H1 (cell line): ENCODE data around the gene IQCF5. TPM values are rescaled to one million over a fixed set of nuclear protein-coding genes. Genes with fewer than 3 reads are reported as not detected.
"Not testable (repeated sequence)": the region's sequence is repeated elsewhere in the genome, so short reads cannot be mapped to it uniquely, and the experiment has no call there.

Experiments
- CTCF ChIA-PET: fragments of 300-600 bp; sonication (Branson Sonifier 250); formaldehyde crosslinking; loops from one replicate; lab custom pipeline; 2021; ENCODE audit not compliant: partially characterized antibody; lab: Charles Lee
- POLR2A ChIA-PET: fragments of 300-600 bp; sonication (Branson Sonifier 250); formaldehyde crosslinking; loops from one replicate; lab custom pipeline; 2021; ENCODE audit warnings: inconsistent platforms; ENCODE audit not compliant: partially characterized antibody; lab: Charles Lee
- DNase-seq, 2 experiments: peaks; one replicate each; pipeline versions ENCODE4 v3.0.0 to v3.0.0-alpha.2; 2010 to 2022; ENCODE audit warnings: low spot score in 2 of 2, low read depth in 1 of 2, mixed read lengths in 1 of 2
- FAIRE-seq: peaks from 2 replicates; lab custom pipeline; 2011; peaks lifted over from hg19 to GRCh38; lab: Jason Lieb, UNC
- H2AFZ ChIP-seq: 2 replicates; pipeline ENCODE4 v1.8.1; 2012; ENCODE audit warnings: low read length, inconsistent platforms
- H2AK5ac ChIP-seq: 2 replicates; pipeline ENCODE4 v1.6.1; 2013; ENCODE audit warnings: low read depth, low read length
- H2BK120ac ChIP-seq: replicated peaks from 2 replicates; pipeline ENCODE3; 2013; ENCODE audit warnings: low read depth, low read length, inconsistent platforms
- H2BK12ac ChIP-seq: 2 replicates; pipeline ENCODE4 v1.6.1; 2013; ENCODE audit warnings: low read depth, low read length
- H2BK15ac ChIP-seq: 2 replicates; pipeline ENCODE4 v1.6.1; 2013; ENCODE audit warnings: low read length
- H2BK20ac ChIP-seq: 2 replicates; pipeline ENCODE4 v1.6.1; 2013; ENCODE audit warnings: low read length
- H2BK5ac ChIP-seq: 2 replicates; pipeline ENCODE4 v1.6.1; 2013; ENCODE audit warnings: low read depth, low read length
- H3K14ac ChIP-seq: 2 replicates; pipeline ENCODE4 v1.6.1; 2013; ENCODE audit warnings: inconsistent platforms; ENCODE audit not compliant: insufficient read length
- H3K18ac ChIP-seq: 2 replicates; pipeline ENCODE4 v1.6.1; 2013; ENCODE audit warnings: low read length; ENCODE audit errors: extremely low read depth
- H3K23ac ChIP-seq: 2 replicates; pipeline ENCODE4 v1.6.1; 2013; ENCODE audit warnings: inconsistent platforms; ENCODE audit not compliant: insufficient read length
- H3K23me2 ChIP-seq: 2 replicates; pipeline ENCODE4 v1.6.1; 2013; ENCODE audit warnings: low read depth, low read length
- H3K27ac ChIP-seq: 2 replicates; pipeline ENCODE4 v1.6.1; 2011; ENCODE audit warnings: low read depth, low read length, inconsistent platforms
- H3K27me3 ChIP-seq, 4 experiments: replicated peaks in 1 of 4; 1 replicate in 1 of 4; 2 replicates in 3 of 4; pipeline versions ENCODE4 v1.6.1 to v1.8.1; 2011 to 2013; ENCODE audit warnings: low read length in 3 of 4, mild to moderate bottlenecking in 3 of 4, inconsistent platforms in 2 of 4, mixed read lengths in 2 of 4, moderate library complexity in 1 of 4; ENCODE audit not compliant: control insufficient read depth in 3 of 4, insufficient read depth in 3 of 4; ENCODE audit errors: extremely low read depth in 1 of 4
- H3K36me3 ChIP-seq, 4 experiments: 2 replicates each; pipeline versions ENCODE4 v1.6.1 to v1.8.1; 2011 to 2013; ENCODE audit warnings: mild to moderate bottlenecking in 4 of 4, low read length in 3 of 4, moderate library complexity in 2 of 4, control low read depth in 1 of 4, inconsistent platforms in 1 of 4; ENCODE audit not compliant: insufficient read depth in 4 of 4, control insufficient read depth in 2 of 4
- H3K4ac ChIP-seq: replicated peaks from 2 replicates; pipeline ENCODE3; 2013; ENCODE audit warnings: low read length, low read depth, mixed read lengths, inconsistent platforms; ENCODE audit not compliant: insufficient read length
- H3K4me1 ChIP-seq, 4 experiments: replicated peaks in 1 of 4; 1 replicate in 1 of 4; 2 replicates in 3 of 4; pipeline versions ENCODE4 v1.6.1 to v1.8.1; 2011 to 2013; ENCODE audit warnings: low read length in 3 of 4, inconsistent platforms in 2 of 4, mixed read lengths in 1 of 4; ENCODE audit not compliant: insufficient read depth in 4 of 4, control insufficient read depth in 3 of 4
- H3K4me2 ChIP-seq, 2 experiments: 2 replicates each; pipeline versions ENCODE4 v1.6.1 to v1.8.1; 2011 to 2013; ENCODE audit warnings: low read depth in 2 of 2, low read length in 2 of 2, control low read depth in 1 of 2, inconsistent platforms in 1 of 2, mild to moderate bottlenecking in 1 of 2; ENCODE audit not compliant: insufficient read depth in 1 of 2
- H3K4me3 ChIP-seq, 4 experiments: fragments of 200-600, 300-600 bp in 1 of 4; sonication (generic), shearing (Covaris generic), sonication (Bioruptor Twin) in 1 of 4; 2 replicates each; pipeline versions ENCODE4 v1.5.1 to v1.8.1; 2011 to 2016; ENCODE audit warnings: low read length in 4 of 4, low read depth in 3 of 4, control low read depth in 2 of 4, inconsistent platforms in 2 of 4, mild to moderate bottlenecking in 2 of 4, mixed read lengths in 1 of 4, moderate library complexity in 1 of 4; ENCODE audit not compliant: insufficient read depth in 2 of 4; ENCODE audit errors: extremely low read depth in 1 of 4
- H3K56ac ChIP-seq: replicated peaks from 2 replicates; pipeline ENCODE3; 2013; ENCODE audit warnings: low read depth, mild to moderate bottlenecking, mixed read lengths, low read length, inconsistent platforms; ENCODE audit not compliant: insufficient read length
- H3K79me1 ChIP-seq: 2 replicates; pipeline ENCODE4 v1.6.1; 2013; ENCODE audit warnings: low read depth, low read length, control low read depth
- H3K79me2 ChIP-seq, 2 experiments: 2 replicates each; pipeline versions ENCODE4 v1.6.1 to v1.8.1; 2012 to 2013; ENCODE audit warnings: low read length in 2 of 2, mild to moderate bottlenecking in 2 of 2, inconsistent platforms in 1 of 2; ENCODE audit not compliant: insufficient read depth in 2 of 2, control insufficient read depth in 1 of 2
- H3K9ac ChIP-seq, 4 experiments: replicated peaks in 1 of 4; 1 replicate in 1 of 4; 2 replicates in 3 of 4; pipeline versions ENCODE4 v1.6.1 to v1.8.1; 2011 to 2013; ENCODE audit warnings: low read depth in 3 of 4, low read length in 3 of 4, control low read depth in 2 of 4, mild to moderate bottlenecking in 2 of 4, moderate library complexity in 2 of 4, inconsistent platforms in 1 of 4; ENCODE audit errors: extremely low read depth in 1 of 4
- H3K9me3 ChIP-seq, 2 experiments: 2 replicates each; pipeline versions ENCODE4 v1.6.1 to v1.8.1; 2012 to 2013; ENCODE audit warnings: mild to moderate bottlenecking in 2 of 2, moderate library complexity in 2 of 2, control low read depth in 1 of 2, inconsistent platforms in 1 of 2, low read depth in 1 of 2, low read length in 1 of 2, mixed read lengths in 1 of 2; ENCODE audit not compliant: insufficient read depth in 2 of 2
- H4K20me1 ChIP-seq, 2 experiments: replicated peaks in 1 of 2; 2 replicates each; pipeline versions ENCODE3 to v1.8.1; 2011 to 2013; ENCODE audit warnings: inconsistent platforms in 2 of 2, low read length in 2 of 2, mild to moderate bottlenecking in 1 of 2; ENCODE audit not compliant: insufficient read depth in 2 of 2, control insufficient read depth in 1 of 2
- H4K5ac ChIP-seq: 2 replicates; pipeline ENCODE4 v1.6.1; 2013; ENCODE audit warnings: low read length, low read depth, mixed read lengths, inconsistent platforms; ENCODE audit not compliant: insufficient read length
- H4K8ac ChIP-seq: 2 replicates; pipeline ENCODE4 v1.8.0; 2013; ENCODE audit warnings: mild to moderate bottlenecking, moderate library complexity, low read length, inconsistent platforms; ENCODE audit not compliant: insufficient read depth; ENCODE audit errors: extremely low read depth
- H4K91ac ChIP-seq: replicated peaks from 2 replicates; pipeline ENCODE3; 2013; ENCODE audit warnings: low read length, mixed read lengths, inconsistent platforms; ENCODE audit not compliant: insufficient read length
- WGBS, 2 experiments: shearing (Covaris generic) in 1 of 2; methylation state at CpG; one replicate each; pipeline versions ENCODE4 v1.1.6 to v1.1.7; 2013 to 2015; ENCODE audit warnings: low lambda C conversion rate in 2 of 2, mixed read lengths in 2 of 2, inconsistent platforms in 1 of 2, low coverage in 1 of 2, missing lambda C conversion rate in 1 of 2; ENCODE audit not compliant: insufficient replicate concordance in 2 of 2, insufficient coverage in 1 of 2, insufficient read length in 1 of 2; ENCODE audit errors: extremely low coverage in 1 of 2, missing lambda C conversion rate in 1 of 2; 5-methylcytosine and 5-hydroxymethylcytosine counted together
- polyA plus RNA-seq, 7 experiments: library from polyadenylated mRNA; depleted of rRNA in 3 of 7; stranded (reverse) in 5 of 7; unstranded in 2 of 7; fragments of >200 nt in 5 of 7; fragments of 200-250 nt in 2 of 7; gene quantifications; 1 replicate in 5 of 7; 2 replicates in 1 of 7; 4 replicates in 1 of 7; pipeline versions ENCODE4 v1.2.1 to v1.2.3, GENCODE V29; 2011 to 2013; ENCODE audit warnings: missing spikeins in 2 of 7, mixed read lengths in 2 of 7
- total RNA-seq: library from RNA; stranded (reverse); fragmentation: NEBNext Ultra II Directional; extraction: Animal tissue kit (Norgen Biotek cat#: 25700); gene quantifications from 2 replicates; pipeline ENCODE4 v1.2.1, GENCODE V29; 2021

Gene IQCF5
- total and polyA plus RNA-seq, 2 of the 8 experiments (the other 6 are each of a cell fraction or from before 2014, with no cell fraction given): not detected

- H3K4me2 ChIP-seq, H4K91ac ChIP-seq, H4K20me1 ChIP-seq, H3K36me3 ChIP-seq, H3K14ac ChIP-seq, H3K27me3 ChIP-seq, H3K79me1 ChIP-seq, H3K27ac ChIP-seq, H2BK5ac ChIP-seq, H3K9ac ChIP-seq, H2BK20ac ChIP-seq, H2AFZ ChIP-seq, H3K23ac ChIP-seq, H2BK15ac ChIP-seq, H4K8ac ChIP-seq, H3K18ac ChIP-seq, CTCF ChIA-PET, H3K4me1 ChIP-seq, DNase-seq, H4K5ac ChIP-seq, H2BK120ac ChIP-seq, H3K79me2 ChIP-seq, H3K9me3 ChIP-seq, FAIRE-seq, H3K4me3 ChIP-seq, H3K23me2 ChIP-seq, POLR2A ChIA-PET, H3K4ac ChIP-seq, H2BK12ac ChIP-seq, H3K56ac ChIP-seq, H2AK5ac ChIP-seq: not testable (repeated sequence)
- 88% methylated on average over 7 of the region's 7 CpGs; no CpG with 5 or more reads in 1 of the 2 experiments for WGBS, 2 experiments
Observed at GRCh38 chr3:51902361-51902760, 27.0 kb upstream of the IQCF5 start.

- H2BK120ac ChIP-seq, H2BK12ac ChIP-seq, H3K23ac ChIP-seq, POLR2A ChIA-PET, H3K56ac ChIP-seq, H2BK5ac ChIP-seq, H4K20me1 ChIP-seq, H3K9me3 ChIP-seq, H3K18ac ChIP-seq, H2BK15ac ChIP-seq, H3K27ac ChIP-seq, H3K23me2 ChIP-seq, H2BK20ac ChIP-seq, H2AK5ac ChIP-seq, H2AFZ ChIP-seq, H3K36me3 ChIP-seq, DNase-seq, H3K79me1 ChIP-seq, H3K79me2 ChIP-seq, H4K8ac ChIP-seq, H3K9ac ChIP-seq, H3K4me3 ChIP-seq, H4K91ac ChIP-seq, H3K14ac ChIP-seq, H3K27me3 ChIP-seq, FAIRE-seq, H4K5ac ChIP-seq, H3K4ac ChIP-seq, H3K4me1 ChIP-seq, H3K4me2 ChIP-seq: not testable (repeated sequence)
- CTCF ChIA-PET: interaction anchor here (1.7 kb wide), 1 partner anchor 181 kb away, joined by 7 read pairs; no protein-coding TSS in a partner anchor
- 89% methylated on average over 7 of the region's 7 CpGs; no CpG with 5 or more reads in 1 of the 2 experiments for WGBS, 2 experiments
Observed at GRCh38 chr3:51900043-51900442, 24.6 kb upstream of the IQCF5 start.
